ENCODE results near the gene PILRB. TPM values are rescaled to one million over a fixed set of nuclear protein-coding genes. Genes with fewer than 3 reads are reported as not detected.
"Not testable (repeated sequence)": the region's sequence is repeated elsewhere in the genome, so short reads cannot be mapped to it uniquely, and the experiment has no call there.

The PILRB gene
- total RNA-seq, 1 experiment from 2014 or later: 53.4 TPM

- H3K36me3 ChIP-seq (ENCODE audit: control insufficient read depth, insufficient read depth, low read length): peaks cover 11% of the 10 kb centered on the region
These were observed 13.2 kb upstream of the PILRB start for GRCh38 chr7:100344560-100345287.

GRCh38 chr7:100345288-100345672 lies 12.6 kb upstream of the PILRB start:
- Histone ChIP-seq H3K4me1 (peaks cover 11% of the 10 kb centered on the region; the same call in 1 of the 2 replicates), H3K36me3 (ENCODE audit: control insufficient read depth, insufficient read depth, low read length) (peaks cover 11% of the 10 kb centered on the region)
- H3K9me3 Mint-ChIP-seq (ENCODE audit: unreplicated experiment); intact Hi-C loops (cut with micrococcal nuclease; ENCODE audit: unreplicated experiment); CTCF ChIA-PET; H3K9me3 ChIP-seq; POLR2A ChIA-PET; H3K27me3 ChIP-seq (replicated peaks; ENCODE audit: control insufficient read depth, insufficient read depth, low read length); BruUV-seq (replicated peaks); H3K4me3 ChIP-seq (ENCODE audit: low read depth, low read length); H3K27me3 Mint-ChIP-seq (ENCODE audit: insufficient read depth, unreplicated experiment); H3K4me3 Mint-ChIP-seq (ENCODE audit: unreplicated experiment): not testable (repeated sequence)
- H3K4me1 Mint-ChIP-seq (ENCODE audit: low read depth, unreplicated experiment): peaks cover 23% of the 10 kb centered on the region
- peaks cover 96% of the 10 kb centered on the region for H3K36me3 Mint-ChIP-seq (ENCODE audit: insufficient read depth, unreplicated experiment)
- peak; percentile 43 to 44 for TF ChIP-seq CTCF (IDR thresholded peaks at IDR 0.05; ENCODE audit: insufficient read depth in 1 of 2, low read depth in 1 of 2, low read length in 1 of 2, severe bottlenecking in 1 of 2, unreplicated experiment in 1 of 2)
- peak overlapping the region; percentile 46 for H3K27ac Mint-ChIP-seq (ENCODE audit: unreplicated experiment)
- DNase-seq: peak; percentile 86 to 88

More at GRCh38 chr7:100344560-100345287, 13.2 kb upstream of the PILRB start:
- H3K4me1 Mint-ChIP-seq (ENCODE audit: low read depth, unreplicated experiment): peaks cover 23% of the 10 kb centered on the region
- H3K4me3 ChIP-seq (ENCODE audit: low read depth, low read length); H3K27me3 Mint-ChIP-seq (ENCODE audit: insufficient read depth, unreplicated experiment); H3K4me3 Mint-ChIP-seq (ENCODE audit: unreplicated experiment); H3K27me3 ChIP-seq (replicated peaks; ENCODE audit: control insufficient read depth, insufficient read depth, low read length); POLR2A ChIA-PET; H3K9me3 ChIP-seq; H3K9me3 Mint-ChIP-seq (ENCODE audit: unreplicated experiment); intact Hi-C loops (cut with micrococcal nuclease; ENCODE audit: unreplicated experiment); BruUV-seq (replicated peaks): not testable (repeated sequence)
- H3K4me1 ChIP-seq: peaks cover 11% of the 10 kb centered on the region; the same call in 1 of the 2 replicates
- DNase-seq: peak; percentile 67 to 74
- CTCF ChIA-PET: interaction anchor here (0.6 to 0.9 kb wide), 2 partner anchors 17 to 212 kb away, joined by 3 to 4 read pairs; no protein-coding TSS in a partner anchor
- H3K36me3 Mint-ChIP-seq (ENCODE audit: insufficient read depth, unreplicated experiment): peaks cover 96% of the 10 kb centered on the region
- TF ChIP-seq CTCF (IDR thresholded peaks at IDR 0.05; ENCODE audit: insufficient read depth in 1 of 2, low read depth in 1 of 2, low read length in 1 of 2, severe bottlenecking in 1 of 2, unreplicated experiment in 1 of 2): peak; percentile 33 to 76
- H3K27ac Mint-ChIP-seq (ENCODE audit: unreplicated experiment): peak overlapping the region; percentile 46

- ChIA-PET POLR2A (no interaction called here), CTCF (interaction anchor here (0.6 kb wide), 1 partner anchor 100 kb away, joined by 10 read pairs; no protein-coding TSS in a partner anchor)
- H3K9me3 ChIP-seq: no peaks in the 10 kb centered on the region
- Mint-ChIP-seq H3K36me3 (ENCODE audit: insufficient read depth, unreplicated experiment) (peaks cover 96% of the 10 kb centered on the region), H3K27me3 (ENCODE audit: insufficient read depth, unreplicated experiment) (no peaks in the 10 kb centered on the region), H3K27ac (ENCODE audit: unreplicated experiment) (no peak overlapping the region), H3K9me3 (ENCODE audit: unreplicated experiment) (no peaks in the 10 kb centered on the region), H3K4me1 (ENCODE audit: low read depth, unreplicated experiment) (peaks cover 14% of the 10 kb centered on the region), H3K4me3 (ENCODE audit: unreplicated experiment) (no peak overlapping the region)
- intact Hi-C loops (cut with micrococcal nuclease; ENCODE audit: unreplicated experiment): no loop called here
- no peak overlapping the region for H3K4me3 ChIP-seq (ENCODE audit: low read depth, low read length)
- peaks cover 11% of the 10 kb centered on the region; the same call in 1 of the 2 replicates for H3K4me1 ChIP-seq
- no TSS peak for BruUV-seq (replicated peaks)
- no peaks in the 10 kb centered on the region for H3K27me3 ChIP-seq (replicated peaks; ENCODE audit: control insufficient read depth, insufficient read depth, low read length)
- DNase-seq: no peak
- no peak for TF ChIP-seq CTCF (IDR thresholded peaks at IDR 0.05; ENCODE audit: insufficient read depth in 1 of 2, low read depth in 1 of 2, low read length in 1 of 2, severe bottlenecking in 1 of 2, unreplicated experiment in 1 of 2)
- peaks cover 14% of the 10 kb centered on the region for H3K36me3 ChIP-seq (ENCODE audit: control insufficient read depth, insufficient read depth, low read length)
These were observed 11.0 kb upstream of the PILRB start for GRCh38 chr7:100346921-100347320.
